HEK293T (cell line): ENCODE data around the gene EHD4.

Experiments used
- ARNT ChIP-seq: fragments of 450-650 bp; IDR thresholded peaks from 2 replicates; pipeline ENCODE4 v1.6.1; 2017; ENCODE audit warnings: mild to moderate bottlenecking
- BHLHE40 ChIP-seq: fragments of 450-650 bp; IDR thresholded peaks from 2 replicates; pipeline ENCODE4 v1.6.1; 2016; ENCODE audit warnings: mild to moderate bottlenecking, moderate library complexity, borderline replicate concordance
- CTBP1 ChIP-seq: fragments of 450-650 bp; IDR thresholded peaks from 2 replicates; pipeline ENCODE4 v1.6.1; 2016; ENCODE audit warnings: borderline replicate concordance
- FOXA1 ChIP-seq: fragments of 450-650 bp; IDR thresholded peaks from 2 replicates; pipeline ENCODE4 v1.6.1; 2016; ENCODE audit warnings: mild to moderate bottlenecking
- FOXK2 ChIP-seq: fragments of 450-650 bp; IDR thresholded peaks from 2 replicates; pipeline ENCODE4 v1.6.1; 2016; ENCODE audit warnings: mild to moderate bottlenecking
- FOXM1 ChIP-seq: fragments of 450-650 bp; IDR thresholded peaks from 2 replicates; pipeline ENCODE4 v1.6.1; 2017; ENCODE audit warnings: mild to moderate bottlenecking, borderline replicate concordance
- HDGF ChIP-seq: fragments of 450-650 bp; IDR thresholded peaks from 2 replicates; pipeline ENCODE4 v1.6.1; 2017; ENCODE audit warnings: antibody characterized with exemption, borderline replicate concordance
- L3MBTL2 ChIP-seq: fragments of 450-650 bp; conservative IDR thresholded peaks from 2 replicates; pipeline ENCODE4 v1.6.1; 2016; ENCODE audit warnings: mild to moderate bottlenecking
- LEF1 ChIP-seq: fragments of 450-650 bp; IDR thresholded peaks from 2 replicates; pipeline ENCODE4 v1.6.1; 2017; ENCODE audit warnings: mild to moderate bottlenecking, borderline replicate concordance
- NFRKB ChIP-seq: fragments of 450-650 bp; IDR thresholded peaks from 2 replicates; pipeline ENCODE4 v1.6.1; 2016; ENCODE audit warnings: mild to moderate bottlenecking, moderate library complexity
- SP1 ChIP-seq: fragments of 450-650 bp; IDR thresholded peaks from 2 replicates; pipeline ENCODE4 v1.6.1; 2017
- SUZ12 ChIP-seq: fragments of 450-650 bp; IDR thresholded peaks from 2 replicates; pipeline ENCODE4 v1.6.1; 2016; ENCODE audit warnings: mild to moderate bottlenecking
- TARDBP ChIP-seq: fragments of 450-650 bp; IDR thresholded peaks from 2 replicates; pipeline ENCODE4 v1.6.1; 2016
- TF ChIP-seq, protein P1 (sequence below): fragments of 450-650 bp; IDR thresholded peaks from 2 replicates; pipeline ENCODE4 v1.6.1; 2016

DNA sequence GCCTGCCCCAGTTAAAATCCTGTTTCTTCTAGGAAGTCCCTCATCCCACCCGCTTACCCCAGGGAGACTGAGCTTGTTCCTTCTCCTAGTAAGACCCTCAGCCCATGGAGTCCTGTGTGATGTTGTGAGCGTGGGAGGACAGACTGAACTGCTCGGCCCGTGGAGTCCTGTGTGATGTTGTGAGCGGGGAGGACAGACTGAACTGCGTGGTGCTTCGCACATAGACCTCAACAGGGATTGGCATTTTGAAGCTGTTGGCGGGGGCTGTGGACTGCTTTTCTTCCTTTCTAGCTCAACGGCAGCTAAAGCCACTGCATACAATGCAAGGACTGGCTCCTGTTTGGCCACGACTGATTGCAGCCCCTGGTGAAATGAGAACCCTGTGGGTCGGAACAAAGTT lies 76.9 kb downstream of the EHD4 start:
- TF ChIP-seq CTBP1 (no peak), NFRKB (no peak), FOXA1 (no peak), L3MBTL2 (no peak), SP1 (no peak), SUZ12 (no peak), BHLHE40 (no peak), ARNT (no peak), FOXM1 (no peak), TARDBP (no peak), HDGF (no peak), LEF1 (no peak), FOXK2 (no peak)
- TF ChIP-seq, protein P1, sequence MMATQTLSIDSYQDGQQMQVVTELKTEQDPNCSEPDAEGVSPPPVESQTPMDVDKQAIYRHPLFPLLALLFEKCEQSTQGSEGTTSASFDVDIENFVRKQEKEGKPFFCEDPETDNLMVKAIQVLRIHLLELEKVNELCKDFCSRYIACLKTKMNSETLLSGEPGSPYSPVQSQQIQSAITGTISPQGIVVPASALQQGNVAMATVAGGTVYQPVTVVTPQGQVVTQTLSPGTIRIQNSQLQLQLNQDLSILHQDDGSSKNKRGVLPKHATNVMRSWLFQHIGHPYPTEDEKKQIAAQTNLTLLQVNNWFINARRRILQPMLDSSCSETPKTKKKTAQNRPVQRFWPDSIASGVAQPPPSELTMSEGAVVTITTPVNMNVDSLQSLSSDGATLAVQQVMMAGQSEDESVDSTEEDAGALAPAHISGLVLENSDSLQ: no peak
